GM04504 (cell line): ENCODE results near the gene SCG3.
A peak's percentile ranks its signal among the peaks of the same experiment; 100 is the strongest.

Source experiments
- DNase-seq: peaks from one replicate; pipeline ENCODE4 v3.0.0-alpha.2; 2012; ENCODE audit warnings: low read depth

SCG3 gene

GRCh38 chr15:51678096-51678495, 3.2 kb upstream of the SCG3 start:
- no peak for DNase-seq

GRCh38 chr15:51680321-51680720, 982 bp upstream of the SCG3 start:
- DNase-seq: no peak

- no peak for DNase-seq
Observed at GRCh38 chr15:51687565-51687964, 6.3 kb downstream of the SCG3 start.

DNA sequence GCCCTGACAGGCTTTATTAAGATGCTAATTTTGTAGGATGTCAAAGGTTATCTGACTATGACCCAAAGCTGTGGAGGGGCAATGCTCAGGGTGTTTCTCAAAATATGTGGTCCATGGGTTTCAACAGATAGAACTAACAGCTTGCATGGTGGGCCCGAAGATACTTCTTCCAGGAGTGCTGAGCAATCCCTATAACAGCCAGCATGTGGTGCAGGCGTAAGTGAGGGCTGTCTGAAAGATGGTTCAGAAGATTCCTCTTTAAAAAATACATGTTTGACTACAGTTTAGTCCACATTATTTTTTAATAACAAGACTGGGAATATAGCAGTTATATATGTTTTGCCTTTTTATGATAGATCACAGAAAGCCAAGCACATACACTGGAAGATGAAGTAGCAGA, 7.6 kb downstream of the SCG3 start:
- no peak for DNase-seq

DNA sequence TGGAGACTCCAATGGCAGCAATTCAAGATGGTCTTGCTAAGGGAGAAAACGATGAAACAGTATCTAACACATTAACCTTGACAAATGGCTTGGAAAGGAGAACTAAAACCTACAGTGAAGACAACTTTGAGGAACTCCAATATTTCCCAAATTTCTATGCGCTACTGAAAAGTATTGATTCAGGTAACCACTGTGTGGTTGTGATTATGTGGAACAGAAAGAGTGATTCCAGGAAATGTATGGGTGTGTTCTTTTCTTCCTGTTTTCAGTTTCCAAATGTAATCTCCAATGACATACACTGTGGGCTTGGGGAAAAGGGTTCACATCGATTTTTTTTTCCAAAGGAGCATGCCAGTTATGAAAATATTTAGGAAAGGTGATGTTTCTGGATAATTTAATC, 10.9 kb downstream of the SCG3 start:
- no peak for DNase-seq

DNA sequence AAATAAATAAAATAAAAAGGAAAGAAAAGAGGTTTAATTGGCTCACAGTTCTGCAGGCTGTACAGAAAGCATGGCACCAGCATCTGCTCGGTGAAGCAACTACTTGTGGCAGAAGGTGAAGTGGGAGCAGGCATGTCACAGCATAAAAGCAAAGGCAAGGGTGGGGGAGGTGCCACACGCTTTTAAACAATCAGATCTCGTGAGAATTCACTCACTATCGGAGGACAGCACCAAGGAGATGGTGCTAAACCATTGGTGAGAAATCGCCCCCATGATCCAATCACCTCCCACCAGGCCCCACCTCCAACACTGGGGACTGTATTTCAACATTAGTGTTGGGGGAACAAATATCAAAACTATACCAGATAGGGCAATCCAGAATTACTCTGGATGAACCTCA, 15.3 kb downstream of the SCG3 start:
- DNase-seq: no peak

GRCh38 chr15:51697163-51697562, 15.9 kb downstream of the SCG3 start:
- DNase-seq: no peak

DNA sequence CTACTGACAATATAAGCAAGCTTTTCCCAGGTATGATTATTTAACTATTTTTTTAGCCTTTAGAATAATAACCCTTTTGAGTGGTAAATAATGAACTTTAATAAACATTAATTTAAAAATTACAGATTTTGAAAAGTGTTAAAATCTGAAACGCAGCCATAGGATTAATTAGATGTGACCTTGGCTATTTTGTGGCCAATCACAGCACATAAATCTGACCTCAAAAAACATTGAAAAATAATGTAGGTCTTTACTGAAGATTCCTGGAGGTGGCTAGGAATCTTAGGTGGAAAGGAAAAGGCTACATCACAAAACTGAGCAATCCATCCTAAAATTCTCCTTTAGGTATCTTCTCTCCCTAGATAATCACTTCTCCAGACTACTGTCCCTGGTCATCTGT, 18.1 kb downstream of the SCG3 start:
- no peak for DNase-seq

DNA sequence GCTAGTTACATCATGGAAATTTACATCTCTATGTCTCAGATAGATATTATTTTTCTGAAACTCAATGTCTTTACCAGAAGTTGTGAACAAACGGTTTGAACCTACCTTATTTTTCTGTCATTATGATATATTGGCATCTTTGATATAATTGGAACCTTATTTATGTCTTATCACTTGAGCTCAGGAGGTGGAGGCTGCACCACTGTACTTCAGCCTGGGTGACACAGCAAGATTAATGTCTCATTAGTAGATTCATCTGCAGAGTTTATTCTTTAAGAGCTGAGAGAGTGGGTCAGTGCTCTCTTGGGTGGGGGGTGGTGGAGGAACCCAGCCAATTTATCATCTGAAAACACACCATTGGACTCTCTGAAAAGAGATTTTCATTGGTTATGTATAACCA, 21.4 kb downstream of the SCG3 start:
- no peak for DNase-seq

DNA sequence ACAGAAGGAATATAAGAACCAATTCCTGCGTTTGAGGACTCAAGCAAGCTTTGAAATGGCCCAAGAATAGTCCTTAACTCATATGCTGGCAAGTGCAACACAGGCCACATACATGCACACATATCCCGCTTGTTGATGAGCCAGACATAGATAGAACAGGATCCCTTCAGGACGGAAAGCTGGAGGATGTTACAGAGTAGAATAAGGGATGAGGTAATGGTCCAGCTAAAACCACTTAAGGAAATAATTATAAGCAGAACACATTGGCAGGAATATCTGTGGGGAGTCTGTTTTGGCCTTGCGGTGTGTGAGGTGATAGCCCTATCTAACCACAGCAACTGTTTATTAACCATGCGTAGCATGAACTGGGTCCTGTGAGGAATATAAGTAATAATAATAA, 25.0 kb downstream of the SCG3 start:
- DNase-seq: peak; percentile 28

GRCh38 chr15:51706926-51707608, 25.8 kb downstream of the SCG3 start:
- DNase-seq: no peak

GRCh38 chr15:51708013-51708412, 26.7 kb downstream of the SCG3 start:
- DNase-seq: no peak

GRCh38 chr15:51709031-51709430, 27.7 kb downstream of the SCG3 start:
- no peak for DNase-seq

- no peak for DNase-seq
Observed at GRCh38 chr15:51714162-51714561, 32.9 kb downstream of the SCG3 start.

- DNase-seq: no peak
Observed at GRCh38 chr15:51714911-51715310, 33.6 kb downstream of the SCG3 start.

GRCh38 chr15:51718219-51718618, 36.9 kb downstream of the SCG3 start:
- no peak for DNase-seq

GRCh38 chr15:51718746-51719145, 37.4 kb downstream of the SCG3 start:
- DNase-seq: no peak

DNA sequence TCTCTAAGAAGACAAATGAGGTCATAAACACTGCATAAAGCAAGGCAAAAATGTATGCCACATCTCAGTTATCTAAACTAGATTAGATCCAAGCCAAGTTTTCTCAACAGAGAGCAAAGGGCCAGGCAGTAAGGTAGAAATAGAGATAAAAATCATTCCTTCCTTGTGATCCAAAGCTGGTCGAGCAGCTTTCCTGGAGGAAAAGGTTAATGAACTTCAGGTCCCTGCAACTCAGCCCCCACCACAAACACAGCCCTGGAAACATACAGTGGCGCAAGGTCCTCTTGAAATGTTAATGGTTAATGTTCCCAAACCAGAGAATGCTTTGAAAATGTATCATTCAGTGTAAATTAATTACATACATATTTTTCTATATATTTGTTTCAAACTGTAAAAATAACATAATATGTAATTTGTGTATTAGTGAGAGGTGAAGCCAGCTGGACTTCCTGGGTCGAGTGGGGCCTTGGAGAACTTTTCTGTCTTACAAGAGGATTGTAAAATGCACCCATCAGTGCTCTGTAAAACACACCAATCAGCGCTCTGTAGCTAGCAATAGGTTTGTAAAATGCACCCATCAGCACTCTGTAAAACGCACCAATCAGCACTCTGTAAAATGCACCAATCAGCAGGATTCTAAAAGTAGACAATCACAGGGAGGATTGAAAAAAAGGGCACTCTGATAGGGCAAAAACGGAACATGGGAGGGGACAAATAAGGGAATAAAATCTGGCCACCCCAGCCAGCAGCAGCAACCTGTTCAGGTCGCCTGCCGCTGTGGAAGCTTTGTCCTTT, 39.1 kb downstream of the SCG3 start:
- no peak for DNase-seq

- no peak for DNase-seq
Observed at GRCh38 chr15:51721199-51721960, 40.1 kb downstream of the SCG3 start.

DNA sequence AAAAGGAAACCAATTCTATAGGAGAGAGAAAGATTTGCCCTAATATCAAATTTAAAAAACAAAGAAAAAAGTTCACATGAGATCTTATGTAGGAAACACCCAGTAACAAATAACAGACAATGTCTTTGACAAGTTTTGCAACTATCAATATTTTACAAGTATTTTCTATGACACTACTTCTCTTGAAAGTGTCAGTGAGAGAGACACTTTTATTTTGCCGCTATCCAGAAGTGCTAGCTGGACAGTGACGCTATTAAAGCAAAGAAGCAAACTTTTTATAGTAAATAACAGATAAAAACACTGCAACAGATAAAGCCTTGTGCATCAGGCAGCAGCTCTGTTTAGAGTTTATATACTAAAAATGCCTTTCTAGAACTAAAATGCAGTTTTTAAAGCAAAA, 42.9 kb downstream of the SCG3 start:
- no peak for DNase-seq

- DNase-seq: no peak
Observed at GRCh38 chr15:51724673-51725072, 43.4 kb downstream of the SCG3 start.

DNA sequence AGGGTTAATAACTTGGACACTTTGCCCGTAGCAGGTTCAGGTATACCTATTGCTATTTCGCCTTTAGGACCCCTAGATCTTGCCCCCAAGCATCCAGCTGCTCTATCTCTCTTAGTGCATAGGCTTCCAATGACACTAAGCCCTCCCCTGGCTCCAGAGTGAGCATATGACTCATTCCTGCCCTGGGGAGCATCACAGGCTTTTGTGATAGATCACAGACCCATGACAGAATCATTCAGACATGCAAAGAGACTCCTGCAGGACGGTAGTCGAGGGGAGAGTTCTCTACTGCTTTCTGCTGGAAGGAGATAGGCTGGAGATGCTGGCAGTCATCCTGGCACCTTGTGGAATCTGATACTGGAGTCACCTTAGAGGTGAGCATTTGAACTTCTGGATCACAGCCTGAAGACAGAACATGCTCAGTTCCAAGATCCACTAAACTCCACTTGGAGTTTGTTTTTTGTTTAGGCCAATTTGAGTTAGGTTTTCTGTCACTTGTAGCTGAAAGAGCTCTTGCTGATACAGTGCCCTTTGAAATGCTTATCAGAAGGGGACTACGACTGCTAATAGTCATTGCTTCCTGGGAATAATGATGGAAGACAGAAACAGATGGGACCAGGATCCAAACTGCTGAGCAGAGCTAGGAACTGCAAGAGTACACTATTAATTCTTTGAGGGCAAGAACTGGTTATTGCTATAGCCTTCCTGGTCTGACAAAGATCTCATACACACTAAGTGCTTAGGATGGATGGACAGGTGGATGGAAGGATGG, 45.2 kb downstream of the SCG3 start:
- peak; percentile 76 for DNase-seq
